GM04503 (cell line): Measurements from ENCODE around the gene CSMD2.

ENCODE experiments used
- DNase-seq: peaks from one replicate; pipeline ENCODE4 v3.0.0-alpha.2; 2012; ENCODE audit warnings: low read depth

The CSMD2 gene

DNA sequence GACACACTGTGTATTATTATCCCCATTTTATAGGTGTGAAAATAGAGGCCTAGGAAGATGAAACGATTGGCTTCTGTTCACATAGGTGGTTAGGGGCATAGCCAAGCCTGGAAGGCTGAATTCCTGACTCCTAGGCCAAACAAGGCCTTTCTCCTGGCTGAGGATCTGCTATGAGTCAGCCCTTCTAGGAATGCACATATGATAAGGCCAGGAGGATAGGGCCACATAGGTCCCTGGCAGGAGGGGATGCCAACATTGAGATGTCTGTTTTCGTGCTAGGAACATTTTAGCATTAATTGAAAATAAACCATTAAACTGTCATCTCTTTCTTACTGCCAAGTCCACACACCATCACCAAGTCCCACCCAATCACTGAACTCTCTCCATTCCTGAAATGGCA, 9.2 kb downstream of the CSMD2 start:
- peak; percentile 31 for DNase-seq

DNA sequence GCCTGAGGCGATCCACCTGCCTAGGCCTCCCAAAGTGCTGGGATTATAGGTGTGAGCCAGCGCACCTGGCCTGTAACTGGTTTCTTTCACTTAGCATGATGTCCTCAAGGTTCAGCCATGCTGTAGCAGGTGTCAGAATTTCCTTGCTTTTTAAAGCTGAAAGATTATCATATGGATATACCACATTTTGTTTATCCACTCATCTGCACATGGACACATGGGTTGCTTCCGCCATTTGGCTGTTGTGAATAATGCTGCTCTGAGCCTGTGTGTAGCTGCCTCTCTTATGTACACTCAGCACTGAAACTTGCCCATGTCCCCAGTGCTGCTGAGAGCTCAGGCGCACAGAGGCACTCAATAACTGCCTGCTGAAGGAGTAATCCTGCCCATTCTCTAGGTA, 11.8 kb downstream of the CSMD2 start:
- DNase-seq = no peak

DNA sequence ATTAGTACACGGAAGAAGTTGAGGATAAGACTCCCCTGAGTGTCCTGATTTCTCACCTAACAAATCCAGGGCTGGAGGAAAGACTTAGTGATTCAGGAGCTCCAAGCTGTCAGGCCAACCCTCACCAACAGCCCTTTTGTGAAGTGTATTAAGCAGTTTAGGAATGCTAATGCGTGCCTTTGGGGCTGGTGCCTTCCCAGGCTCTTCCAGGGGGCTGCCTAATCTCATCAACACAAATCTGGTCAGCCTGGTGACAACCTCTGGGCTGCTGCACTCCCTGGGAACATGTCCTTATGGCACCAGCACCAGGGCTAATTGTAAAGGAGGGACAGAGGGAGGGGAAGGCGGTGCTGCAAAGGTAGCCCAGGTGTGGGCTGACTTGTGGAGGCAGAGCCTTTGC, 15.5 kb downstream of the CSMD2 start:
- no peak for DNase-seq

DNA sequence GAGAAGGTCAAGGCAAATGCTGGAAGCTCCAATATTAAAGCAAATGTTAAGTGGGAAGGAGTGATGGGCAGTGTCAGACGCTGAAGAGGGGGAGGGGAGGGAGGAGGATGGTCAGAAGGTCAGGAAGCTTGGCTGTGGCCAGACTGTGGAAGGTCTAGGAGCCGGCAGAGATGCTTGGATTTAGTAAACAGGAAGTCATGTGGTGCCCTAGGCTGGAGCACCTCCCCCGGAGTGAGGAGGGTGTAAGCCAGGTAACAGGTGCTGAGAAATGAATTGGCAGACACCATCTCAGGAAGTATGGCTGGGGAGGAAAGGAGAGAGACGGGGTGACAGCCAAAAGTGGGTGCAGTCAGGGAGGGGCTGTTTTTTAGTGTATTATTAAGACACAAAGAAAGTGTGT, 17.7 kb downstream of the CSMD2 start:
- no peak for DNase-seq

DNA sequence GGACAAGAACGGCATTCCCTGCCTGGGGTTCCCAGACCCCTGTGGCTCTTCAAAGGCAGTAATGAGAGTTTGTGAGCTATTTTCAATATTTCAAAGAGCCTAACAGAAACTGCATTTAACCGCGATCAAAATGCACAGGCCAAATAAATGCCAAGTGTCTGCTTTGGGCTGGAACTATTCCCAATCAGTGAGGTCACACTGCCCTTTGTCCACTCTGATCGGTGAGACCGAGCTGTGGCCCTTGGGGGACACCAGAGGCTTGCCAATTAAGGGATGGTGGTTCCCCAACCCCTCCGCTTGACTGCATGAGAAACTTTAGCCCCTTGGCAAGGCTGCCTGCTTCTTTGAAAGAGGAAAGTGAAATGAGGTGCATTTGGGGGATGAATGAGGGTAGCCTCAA, 20.3 kb downstream of the CSMD2 start:
- DNase-seq = no peak

DNA sequence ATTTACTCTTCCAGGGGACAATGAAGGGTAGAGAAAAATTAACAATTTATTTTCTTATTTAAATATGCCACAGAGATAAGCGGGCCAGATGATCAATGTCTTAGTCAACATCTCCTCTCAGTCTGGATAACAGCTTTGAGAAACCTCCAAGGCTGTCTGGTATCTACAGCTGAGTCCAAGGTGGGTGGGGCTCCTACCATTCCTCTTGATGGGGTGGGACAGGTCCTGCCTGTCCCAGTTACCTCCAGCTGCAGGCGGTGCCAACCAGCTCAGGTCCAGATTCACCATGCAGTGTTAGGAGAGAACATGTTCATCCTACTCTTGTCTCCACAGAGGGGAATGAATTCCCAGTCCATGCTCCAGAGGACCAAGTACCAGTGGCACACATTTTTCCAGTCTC, 21.1 kb downstream of the CSMD2 start:
- DNase-seq = no peak

DNA sequence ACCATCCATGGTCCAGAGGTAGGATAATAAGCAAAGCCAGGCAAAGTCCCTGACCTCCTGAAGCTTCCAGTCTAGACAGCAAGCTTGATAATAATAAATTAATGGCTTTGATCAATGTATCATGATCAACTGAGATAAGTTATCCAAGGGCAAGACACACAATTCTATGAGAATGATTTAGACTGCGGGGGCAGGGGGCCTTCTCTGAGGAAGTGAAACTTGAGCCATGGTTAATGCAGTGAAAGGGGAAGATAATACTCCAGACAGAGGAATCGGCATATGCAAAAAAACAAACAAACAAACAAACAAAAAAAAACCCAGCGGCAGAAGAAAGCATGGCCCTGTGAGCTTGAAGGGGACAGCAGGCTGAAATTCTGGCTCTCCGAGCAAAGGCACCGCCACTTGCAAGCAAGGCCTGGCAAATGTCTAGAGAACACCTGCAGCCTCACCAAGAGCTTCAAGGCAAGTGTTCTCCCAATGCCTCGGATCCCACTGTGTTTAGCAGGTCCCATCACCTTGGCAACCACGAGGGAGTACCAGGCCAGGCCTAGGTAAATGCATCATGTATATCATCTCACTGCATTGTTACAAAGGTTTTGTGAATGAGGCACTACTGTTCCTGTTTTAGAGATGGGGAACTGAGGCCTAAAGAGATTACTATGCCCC, 24.9 kb downstream of the CSMD2 start:
- DNase-seq = no peak

DNA sequence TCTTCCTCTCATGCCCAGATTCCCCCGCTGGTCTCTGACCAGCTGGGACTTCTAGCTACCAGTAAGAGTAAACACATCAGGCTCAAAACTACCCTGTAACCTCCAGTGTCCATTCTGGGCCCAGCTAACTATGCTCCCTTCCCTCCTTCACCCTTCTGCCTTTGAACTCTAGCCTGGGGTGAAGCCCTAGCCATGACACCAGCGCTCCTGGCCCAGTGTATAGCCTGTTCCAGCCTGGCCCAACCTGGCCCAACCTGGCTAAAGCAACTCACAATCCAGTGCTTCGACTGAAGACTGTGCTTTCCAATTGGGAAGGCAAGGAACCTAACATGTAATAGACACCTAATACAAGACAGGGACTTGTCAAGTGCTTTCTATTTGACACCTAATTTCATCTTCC, 27.6 kb downstream of the CSMD2 start:
- DNase-seq = no peak

DNA sequence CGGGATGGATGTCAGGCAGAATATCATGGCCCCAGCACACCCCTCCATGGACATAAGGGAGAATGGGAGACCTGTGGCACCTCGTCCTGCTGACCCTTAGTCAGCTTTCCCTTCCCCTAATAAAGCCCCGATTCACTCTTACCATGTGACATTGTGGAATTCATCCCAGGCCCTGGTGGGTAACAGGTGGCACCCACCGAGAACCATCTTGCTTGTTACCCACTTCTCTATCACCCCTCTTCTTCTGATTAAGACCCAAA, 32.9 kb downstream of the CSMD2 start:
- no peak for DNase-seq

DNA sequence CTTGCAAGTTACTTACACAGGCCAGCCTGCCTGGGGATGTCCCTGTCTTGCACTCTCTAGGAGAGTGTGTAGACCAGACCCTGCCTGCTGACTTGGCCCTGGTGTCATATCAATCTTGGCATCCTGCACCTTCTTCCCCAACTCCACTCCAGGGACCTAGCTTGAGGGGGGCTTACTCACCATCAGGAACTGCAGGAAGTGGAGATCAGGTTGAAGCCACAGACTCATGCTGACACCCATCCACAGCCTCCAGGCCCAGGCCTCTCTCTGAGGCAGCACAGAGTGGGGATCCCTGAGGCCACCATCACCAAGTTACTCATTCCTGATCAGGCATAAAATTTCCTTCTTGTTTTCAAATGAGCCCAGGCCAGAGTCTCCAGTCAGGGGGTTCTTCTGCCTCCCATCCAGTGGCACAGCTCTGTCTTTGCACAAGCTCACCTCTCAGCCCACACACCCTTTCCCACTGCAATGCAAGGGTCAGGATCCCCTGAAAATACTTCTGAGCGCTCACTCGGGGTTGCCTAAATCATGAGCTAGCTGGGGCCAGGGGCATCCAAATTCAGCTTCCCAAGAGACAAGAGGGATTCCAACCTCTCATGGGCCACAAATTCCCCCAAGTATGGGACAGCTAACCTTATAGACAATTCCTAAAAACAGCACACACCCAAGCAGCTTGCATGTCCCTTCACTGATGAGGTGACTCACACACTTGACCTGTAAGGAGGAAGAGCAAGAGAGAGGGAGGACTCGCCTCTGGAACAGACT, 33.5 kb downstream of the CSMD2 start:
- DNase-seq = no peak

DNA sequence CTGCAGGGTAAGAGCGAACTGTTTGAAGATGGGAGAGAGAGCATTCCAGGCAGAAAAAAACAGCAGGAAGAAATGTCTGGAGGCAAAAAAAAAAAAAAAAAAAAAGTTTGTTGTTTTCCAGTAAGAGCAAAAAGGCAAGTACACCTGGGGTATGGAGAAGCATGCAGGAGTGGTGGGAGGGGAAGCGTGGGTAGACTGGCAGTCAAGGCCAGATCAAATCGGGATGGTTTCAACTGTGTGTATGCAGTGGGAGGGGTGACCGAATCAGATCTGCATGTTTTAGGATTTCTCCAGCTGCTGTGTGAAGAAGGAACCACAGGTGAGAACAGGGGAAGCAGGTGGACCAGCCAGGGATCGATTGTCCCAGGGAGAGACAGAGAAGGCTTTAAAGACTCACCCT, 34.7 kb downstream of the CSMD2 start:
- DNase-seq = no peak

DNA sequence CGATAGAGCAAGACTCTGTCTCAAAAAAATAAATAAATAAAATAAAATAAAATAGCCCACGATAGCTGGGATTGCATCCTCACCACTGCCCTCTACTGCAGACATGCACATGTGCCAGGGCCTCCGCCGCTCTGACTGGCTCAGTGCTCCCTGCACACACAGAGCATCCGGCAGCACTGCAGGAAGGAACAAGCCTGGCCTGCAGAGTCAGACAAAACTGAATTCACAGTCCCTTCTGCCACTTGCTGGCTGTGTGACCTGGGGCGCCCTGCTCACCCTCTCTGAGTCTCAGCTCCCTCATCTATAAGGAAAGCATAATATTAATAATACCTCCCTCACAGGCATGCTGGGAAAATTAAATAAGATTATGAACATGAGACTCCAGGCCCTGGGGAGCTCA, 35.4 kb downstream of the CSMD2 start:
- no peak for DNase-seq

DNA sequence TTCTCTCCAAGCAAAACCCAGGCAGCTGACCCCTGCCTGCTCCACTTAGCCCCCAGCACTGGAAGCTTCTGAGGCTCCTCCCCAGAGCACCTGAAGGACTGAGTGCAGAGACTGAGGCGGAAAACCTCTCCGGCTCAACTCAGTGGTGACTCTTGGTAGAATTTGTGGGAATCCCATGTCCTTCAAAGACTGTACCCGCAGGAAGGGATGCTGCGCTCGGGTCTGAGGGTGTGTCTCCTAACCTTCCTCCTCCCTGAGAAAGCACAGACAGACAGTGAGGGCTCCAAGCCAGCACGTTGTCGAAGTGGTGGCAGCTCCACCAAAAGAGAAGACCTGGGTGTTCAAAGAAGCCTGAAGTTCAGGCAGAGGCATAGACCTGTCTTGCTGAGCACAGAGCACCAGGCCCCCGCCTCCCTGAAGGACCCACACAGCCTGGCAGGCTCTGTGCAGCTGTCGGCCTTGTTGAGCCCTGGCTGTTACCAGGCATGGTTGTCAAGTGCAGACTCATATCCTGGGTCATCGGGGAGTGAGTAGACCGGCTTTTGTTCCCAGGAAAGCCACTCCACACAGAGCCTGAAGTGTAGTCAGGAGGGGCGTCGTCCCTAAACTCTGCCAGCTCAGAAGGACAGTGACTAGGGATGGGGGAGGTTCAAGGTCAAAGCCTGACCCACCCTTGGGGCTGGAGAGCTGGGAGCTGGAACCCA, 36.7 kb downstream of the CSMD2 start:
- no peak for DNase-seq

DNA sequence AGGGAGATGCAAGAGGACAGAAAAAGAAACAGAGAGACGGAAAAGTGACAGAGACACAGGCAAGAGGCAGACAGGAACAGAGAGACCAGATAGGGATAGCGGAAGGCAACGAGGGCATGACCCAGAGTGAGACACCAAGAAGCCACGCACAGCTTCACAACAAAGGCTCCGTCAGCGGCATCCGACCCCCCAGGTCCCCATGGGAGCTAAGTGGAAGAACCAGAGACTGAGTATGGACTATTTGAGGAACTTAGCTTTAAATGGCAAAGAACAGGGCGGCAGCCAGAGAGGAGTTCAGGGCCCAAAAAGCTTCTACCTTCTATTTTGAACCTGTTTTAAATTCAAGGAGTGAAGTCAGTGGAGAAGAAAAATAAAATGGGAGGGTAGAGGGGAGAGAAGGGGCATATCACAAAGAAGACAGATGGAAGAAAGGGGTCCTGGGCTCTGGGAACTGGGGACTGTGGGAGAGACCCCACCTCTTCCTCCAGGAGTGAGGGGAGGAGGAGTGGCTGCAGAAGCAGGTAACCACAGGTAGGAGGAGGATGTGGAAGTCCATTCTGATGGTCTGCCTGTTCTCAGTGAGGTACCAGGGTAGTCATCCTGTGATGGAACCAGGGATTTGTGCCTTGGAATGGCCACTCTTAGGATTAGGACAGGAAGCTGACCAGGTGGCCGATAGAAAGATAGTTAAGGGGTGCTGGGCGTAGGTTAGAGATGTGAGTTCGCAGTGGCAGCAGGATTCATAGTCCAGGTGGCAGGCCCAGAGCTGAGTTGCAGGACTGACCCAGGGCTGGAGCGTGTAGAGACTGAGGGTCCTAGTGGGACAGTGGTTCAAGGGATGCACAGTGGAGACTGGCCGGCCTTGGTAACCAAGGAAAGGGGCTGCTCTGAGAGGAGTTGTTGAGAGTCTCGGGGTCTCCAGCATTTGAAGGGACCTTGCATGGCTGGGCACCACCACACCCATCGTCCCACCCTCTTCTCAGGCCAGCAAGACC, 37.7 kb downstream of the CSMD2 start:
- DNase-seq = no peak

DNA sequence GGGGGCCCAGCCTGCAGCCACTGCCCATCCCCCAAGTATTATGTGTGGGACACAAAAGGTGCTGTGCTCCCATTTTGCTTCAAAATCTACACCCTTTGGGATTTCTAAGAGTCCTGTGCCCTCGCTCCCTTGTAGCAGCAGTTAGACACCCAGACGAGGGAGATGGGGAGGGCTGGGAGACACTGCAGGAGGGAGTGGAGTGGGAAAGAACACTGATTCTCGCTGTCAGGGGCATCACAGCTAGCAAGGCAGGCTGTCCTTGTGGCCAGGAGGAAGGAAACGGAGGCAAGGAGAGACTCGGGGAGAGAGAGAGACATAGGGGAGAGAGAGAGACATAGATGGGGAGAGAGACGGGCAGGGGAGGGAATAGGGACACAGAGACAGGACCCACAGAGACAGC, 38.5 kb downstream of the CSMD2 start:
- no peak for DNase-seq

DNA sequence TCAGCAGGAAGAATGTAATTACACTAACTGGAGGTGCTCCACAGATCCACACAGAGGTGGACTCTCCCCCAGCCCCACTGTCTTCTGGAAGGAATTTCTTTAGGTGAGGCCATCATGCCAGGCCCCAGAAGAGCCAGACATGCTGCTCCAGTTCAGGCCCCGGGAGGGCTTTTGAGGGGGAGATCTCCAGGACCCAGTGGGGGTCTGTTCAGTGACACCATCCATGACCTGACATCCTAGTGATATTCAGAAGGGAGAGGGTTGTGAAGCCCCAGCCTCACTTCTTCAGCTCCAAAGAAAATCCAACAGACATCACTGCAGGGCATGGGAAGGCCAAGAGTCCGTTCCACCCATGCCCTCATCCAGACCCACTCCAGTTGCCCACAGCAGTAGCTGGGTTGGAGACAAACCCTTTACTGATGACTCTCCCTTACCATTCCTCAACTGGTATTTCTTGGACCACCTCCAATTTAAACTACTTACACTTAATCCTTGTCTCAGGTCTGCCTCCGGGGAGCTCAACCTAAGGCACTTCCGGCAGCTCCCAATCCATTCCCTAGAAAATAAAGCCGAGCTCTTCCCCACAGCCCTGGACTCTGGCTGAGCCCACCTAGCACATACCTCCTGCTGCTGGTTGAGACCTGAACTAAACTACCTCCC, 39.2 kb downstream of the CSMD2 start:
- DNase-seq = no peak

DNA sequence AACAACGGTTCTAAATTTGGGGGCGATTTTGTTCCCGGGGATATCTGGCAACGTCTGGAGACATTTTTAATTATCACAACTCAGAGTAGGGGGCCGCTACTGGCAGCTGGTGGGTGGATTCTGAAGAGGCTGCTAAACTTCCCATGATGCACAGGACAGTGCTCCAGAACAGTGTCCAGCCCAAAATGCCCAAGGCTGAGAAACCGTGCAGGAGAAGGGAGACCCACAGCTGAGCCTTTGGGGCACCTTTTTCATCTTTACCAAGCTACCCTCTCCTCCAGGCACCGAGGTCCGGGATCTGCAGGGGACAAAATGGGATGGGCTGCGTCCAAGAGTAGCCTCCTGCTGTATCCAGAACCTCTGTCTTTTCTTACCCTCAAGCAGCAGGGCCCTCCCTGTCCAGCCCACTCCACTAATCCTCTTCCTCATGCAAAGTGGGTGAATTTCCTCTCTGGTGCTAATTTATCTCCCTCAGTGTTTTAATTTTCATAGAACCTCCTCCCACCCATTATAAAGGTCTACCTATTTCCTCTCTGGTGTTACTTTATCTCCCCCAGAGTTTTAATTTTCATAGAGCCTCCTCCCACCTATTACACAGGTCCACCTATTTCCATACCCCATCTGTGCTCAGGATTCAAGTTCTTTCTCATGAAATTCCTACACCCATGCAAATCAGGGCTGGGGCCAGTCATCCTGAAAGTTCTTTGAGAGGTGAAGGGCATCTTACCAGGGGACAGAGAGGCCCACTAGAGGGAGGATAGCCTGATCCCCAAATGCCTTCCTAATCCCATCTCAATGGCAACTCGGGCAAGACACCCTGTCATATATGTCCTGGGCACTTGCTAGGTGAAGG, 42.7 kb downstream of the CSMD2 start:
- DNase-seq = no peak

DNA sequence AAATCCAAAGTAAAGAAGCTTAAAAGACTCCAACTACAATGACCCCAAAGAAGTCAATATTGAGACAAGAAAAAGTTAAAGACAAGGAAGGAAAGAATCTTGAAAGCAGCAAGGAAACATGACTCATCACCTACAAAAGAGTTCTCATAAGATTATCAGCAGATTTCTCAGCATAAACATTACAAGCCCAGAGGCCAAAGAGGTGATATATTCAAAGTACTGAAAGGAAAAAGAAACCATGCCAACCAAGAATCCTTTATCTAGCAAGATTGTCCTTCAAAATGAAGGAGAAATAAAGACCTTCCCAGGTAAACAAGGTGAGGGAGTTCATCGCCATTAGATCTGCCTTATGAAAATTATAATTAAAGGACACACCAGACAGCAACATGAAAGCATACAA, 49.8 kb downstream of the CSMD2 start:
- DNase-seq = no peak

DNA sequence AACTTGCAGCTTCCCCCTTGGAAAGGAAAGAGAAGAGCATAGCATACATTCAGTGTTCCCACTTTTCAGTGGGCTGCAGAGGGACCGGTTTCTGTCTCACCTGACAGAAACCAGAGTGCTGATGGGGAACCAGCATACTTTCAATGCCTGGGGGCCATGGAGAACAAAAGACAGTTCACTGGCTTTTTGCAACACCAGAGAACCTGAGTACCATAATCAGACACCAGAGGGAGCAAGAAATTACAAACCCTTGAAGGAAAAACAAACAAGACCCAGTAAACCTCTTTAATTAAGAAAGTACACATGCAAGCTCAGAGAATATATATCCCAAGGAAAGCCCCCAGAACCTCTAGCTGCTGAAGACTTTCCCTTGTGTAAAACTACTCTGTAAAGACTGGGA, 51.1 kb downstream of the CSMD2 start:
- no peak for DNase-seq

DNA sequence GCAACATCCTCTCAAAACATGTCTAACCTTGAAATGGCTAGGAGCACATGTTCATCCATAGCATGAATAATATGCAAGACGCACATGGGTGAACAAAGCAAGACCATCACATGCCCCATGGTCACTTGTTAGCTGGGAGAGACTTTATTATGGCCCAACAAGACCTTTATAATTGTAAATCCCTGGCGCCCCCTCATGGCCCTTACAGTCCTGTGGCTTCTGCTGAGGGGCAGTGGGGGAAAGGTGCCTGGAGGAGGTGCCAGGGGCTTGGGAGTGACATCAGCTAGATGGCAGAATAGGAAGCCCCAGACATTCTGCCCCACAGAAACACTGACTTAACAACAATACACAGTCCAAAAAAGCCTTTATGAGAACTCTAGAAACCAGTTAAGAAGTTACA, 51.7 kb downstream of the CSMD2 start:
- no peak for DNase-seq

DNA sequence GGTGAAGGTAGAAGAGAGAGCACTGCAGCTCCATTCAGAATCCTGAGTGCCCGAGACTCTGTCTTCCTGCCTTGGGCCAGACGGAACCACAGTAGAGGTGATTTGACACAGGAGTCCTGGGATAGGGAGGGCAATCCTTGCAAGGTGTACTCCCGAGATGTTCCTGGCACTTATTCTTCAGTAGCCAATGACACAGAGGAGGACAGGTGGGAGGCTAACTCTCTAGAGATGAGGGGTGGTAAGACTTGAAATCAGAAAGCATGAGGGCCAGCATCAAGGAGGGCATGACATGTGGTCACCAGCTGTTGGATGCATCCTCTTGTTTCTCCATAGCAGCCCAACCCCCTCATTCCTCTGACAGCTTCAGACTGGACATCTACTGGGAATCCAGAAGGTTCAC, 56.3 kb downstream of the CSMD2 start:
- DNase-seq = no peak
